Measurements from ENCODE around the gene SECISBP2.

- no peak for TF ChIP-seq CTCF (IDR thresholded peaks at IDR 0.05)
- TF ChIP-seq POLR2A (IDR thresholded peaks at IDR 0.05) = no peak
Measured at GRCh38 chr9:89293014-89293413, 25.3 kb upstream of the SECISBP2 start.

All from Peyer's patch (tissue), 4 donors.